AG04450 (cell line): ENCODE measurements around the gene IL1RL2. TPM values are rescaled to one million over a fixed set of nuclear protein-coding genes. Genes with fewer than 3 reads are reported as not detected.

Source experiments
- CTCF ChIA-PET: fragments of 300-600, 350-600 bp; formaldehyde crosslinking; extraction: SDS; loops from one replicate; lab custom pipeline; 2022; ENCODE audit warnings: antibody characterized with exemption, inconsistent platforms; lab: Charles Lee
- POLR2A ChIA-PET: fragments of 350-600 bp; formaldehyde crosslinking; extraction: SDS; loops from one replicate; lab custom pipeline; 2021; ENCODE audit warnings: antibody characterized with exemption, inconsistent platforms; lab: Yijun Ruan, JAX
- DNase-seq: peaks from one replicate; pipeline ENCODE4 v3.0.0-alpha.2; 2011; ENCODE audit warnings: low read depth, low spot score
- H3K27ac ChIP-seq: one replicate; pipeline ENCODE4 v1.5.1; 2012; ENCODE audit warnings: low read depth, low read length, control low read depth
- H3K27me3 ChIP-seq: one replicate; pipeline ENCODE4 v1.6.0; 2012; ENCODE audit warnings: low read length; ENCODE audit not compliant: control insufficient read depth, insufficient read depth
- H3K4me3 ChIP-seq: 2 replicates; pipeline ENCODE4 v1.5.1; 2011; ENCODE audit warnings: mild to moderate bottlenecking, low read depth, low read length, control low read depth
- H3K9me3 ChIP-seq: 2 replicates; pipeline ENCODE4 v1.5.1; 2012; ENCODE audit warnings: low read length; ENCODE audit not compliant: control insufficient read depth, insufficient read depth
- polyA minus RNA-seq: library from RNA; depleted of rRNA, polyadenylated mRNA; stranded (reverse); fragments of >200 nt; gene quantifications from 2 replicates; pipeline ENCODE4 v1.2.3, GENCODE V29; 2011; rRNA and poly(A)+ RNA removed
- polyA plus RNA-seq: library from polyadenylated mRNA; depleted of rRNA; stranded (reverse); fragments of >200 nt; gene quantifications from 2 replicates; pipeline ENCODE4 v1.2.3, GENCODE V29; 2011; rRNA removed
- TF ChIP-seq, protein P1 (sequence below): IDR thresholded peaks from 2 replicates; pipeline ENCODE4 v1.5.1; 2011; ENCODE audit warnings: low read depth, low read length, control low read depth, inconsistent platforms

IL1RL2 gene
- 0.37 and 0.72 TPM in 2 replicates for polyA plus RNA-seq
- polyA minus RNA-seq: 0.32 and 0.83 TPM in 2 replicates

DNA sequence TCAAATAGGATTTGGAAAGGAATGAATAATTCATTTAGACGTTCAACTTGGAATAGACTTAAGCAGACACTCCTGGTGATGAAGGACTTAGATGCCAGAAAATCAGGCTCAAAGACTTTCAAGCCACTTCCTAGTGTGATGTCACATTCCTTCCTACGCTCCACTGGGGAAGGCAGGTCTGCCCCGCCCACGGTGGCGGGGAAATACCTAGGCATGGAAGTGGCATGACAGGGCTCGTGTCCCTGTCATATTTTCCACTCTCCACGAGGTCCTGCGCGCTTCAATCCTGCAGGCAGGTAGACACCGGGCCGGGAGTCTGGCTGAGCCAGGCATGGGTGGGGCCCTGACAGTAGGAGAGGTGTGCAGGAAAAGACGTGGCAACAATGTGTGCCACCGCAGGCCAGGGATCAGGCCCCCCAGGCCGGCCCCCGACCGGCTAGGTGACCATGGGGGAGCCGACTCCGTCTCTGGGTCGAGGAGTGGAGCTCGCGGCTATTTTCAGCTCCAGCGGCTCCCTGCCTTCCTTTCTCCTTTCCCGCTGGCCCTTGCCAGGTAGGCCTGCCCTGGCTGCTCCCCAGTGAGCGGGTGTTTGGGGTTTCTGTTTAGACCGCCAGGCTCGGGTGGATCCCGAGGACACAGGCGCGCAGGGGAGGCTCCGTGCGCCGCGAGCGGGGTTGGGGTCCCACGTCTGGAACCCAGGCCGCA is at the start of gene IL1RL2:
TSS of gene IL1RL2 (plus strand) at position 233 of the 705 bp plus-strand sequence. CDS start 845 bp downstream, outside the sequence.
- TF ChIP-seq, protein P1, sequence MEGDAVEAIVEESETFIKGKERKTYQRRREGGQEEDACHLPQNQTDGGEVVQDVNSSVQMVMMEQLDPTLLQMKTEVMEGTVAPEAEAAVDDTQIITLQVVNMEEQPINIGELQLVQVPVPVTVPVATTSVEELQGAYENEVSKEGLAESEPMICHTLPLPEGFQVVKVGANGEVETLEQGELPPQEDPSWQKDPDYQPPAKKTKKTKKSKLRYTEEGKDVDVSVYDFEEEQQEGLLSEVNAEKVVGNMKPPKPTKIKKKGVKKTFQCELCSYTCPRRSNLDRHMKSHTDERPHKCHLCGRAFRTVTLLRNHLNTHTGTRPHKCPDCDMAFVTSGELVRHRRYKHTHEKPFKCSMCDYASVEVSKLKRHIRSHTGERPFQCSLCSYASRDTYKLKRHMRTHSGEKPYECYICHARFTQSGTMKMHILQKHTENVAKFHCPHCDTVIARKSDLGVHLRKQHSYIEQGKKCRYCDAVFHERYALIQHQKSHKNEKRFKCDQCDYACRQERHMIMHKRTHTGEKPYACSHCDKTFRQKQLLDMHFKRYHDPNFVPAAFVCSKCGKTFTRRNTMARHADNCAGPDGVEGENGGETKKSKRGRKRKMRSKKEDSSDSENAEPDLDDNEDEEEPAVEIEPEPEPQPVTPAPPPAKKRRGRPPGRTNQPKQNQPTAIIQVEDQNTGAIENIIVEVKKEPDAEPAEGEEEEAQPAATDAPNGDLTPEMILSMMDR: no peak
- no peaks in the 10 kb centered on the region for H3K27me3 ChIP-seq
- no peaks in the 10 kb centered on the region; the same call in 1 of the 2 replicates for H3K9me3 ChIP-seq
- ChIA-PET CTCF (interaction anchor here (1.0 to 4.5 kb wide), 5 partner anchors 39 to 257 kb away, joined by 3 to 32 read pairs (median 5); no protein-coding TSS in a partner anchor), POLR2A (no interaction called here)
- peak within 1 kb of the TSS; percentile 61 for H3K4me3 ChIP-seq
- DNase-seq: no peak
- H3K27ac ChIP-seq: no peak within 1 kb of the TSS

DNA sequence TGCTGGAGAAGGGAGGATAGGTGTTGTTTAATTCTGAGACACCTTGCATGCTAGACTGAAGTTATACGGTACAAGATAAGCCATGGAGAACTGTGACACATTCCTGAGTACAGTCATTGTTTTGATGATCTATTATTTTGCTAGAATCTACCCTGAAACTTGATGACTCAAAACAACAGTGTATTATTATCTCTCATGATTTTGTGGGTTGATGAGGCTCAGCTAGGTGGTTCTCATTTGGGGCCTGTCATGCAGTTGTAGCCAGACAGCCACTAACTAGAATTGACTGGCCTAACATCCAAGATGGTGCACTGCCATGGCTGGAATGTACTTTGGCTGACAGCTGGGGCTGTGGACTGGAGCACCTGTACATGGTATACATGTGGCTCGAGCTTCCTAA is 49.7 kb upstream of the IL1RL2 start:
- CTCF ChIA-PET: interaction anchor here (0.9 to 3.6 kb wide), 2 partner anchors 103 to 117 kb away, joined by 3 to 14 read pairs; no protein-coding TSS in a partner anchor
- Histone ChIP-seq H3K4me3 (no peak overlapping the region), H3K9me3 (no peaks in the 10 kb centered on the region; the same call in 1 of the 2 replicates), H3K27me3 (no peaks in the 10 kb centered on the region), H3K27ac (no peak overlapping the region)
- no peak for DNase-seq
- POLR2A ChIA-PET: no interaction called here
- TF ChIP-seq, protein P1: no peak

DNA sequence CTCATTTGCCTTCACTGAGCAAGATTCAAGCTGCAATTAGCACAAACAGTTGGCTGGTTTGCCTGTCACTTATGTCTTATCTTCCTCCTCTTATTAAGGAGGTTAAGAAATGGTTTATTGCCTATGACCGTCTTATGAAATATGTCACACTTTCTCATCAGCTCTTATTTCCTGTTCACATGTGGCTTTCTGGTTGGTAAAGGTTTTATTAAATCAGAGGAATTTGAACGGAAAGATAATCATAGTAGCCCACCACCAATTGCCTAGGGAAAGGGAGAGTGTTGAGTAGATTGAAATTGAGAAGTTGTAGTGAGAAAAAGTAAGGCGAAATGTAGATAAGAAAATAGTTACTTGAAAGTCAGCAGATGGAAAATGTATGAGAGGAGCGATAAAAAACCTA is 48.5 kb upstream of the IL1RL2 start:
- H3K27ac ChIP-seq: no peak overlapping the region
- TF ChIP-seq, protein P1: no peak
- no peak overlapping the region for H3K4me3 ChIP-seq
- POLR2A ChIA-PET: no interaction called here
- no peaks in the 10 kb centered on the region; the same call in 1 of the 2 replicates for H3K9me3 ChIP-seq
- H3K27me3 ChIP-seq: no peaks in the 10 kb centered on the region
- CTCF ChIA-PET: interaction anchor here (0.6 kb wide), 1 partner anchor 751 kb away, joined by 5 read pairs; no protein-coding TSS in a partner anchor
- no peak for DNase-seq

DNA sequence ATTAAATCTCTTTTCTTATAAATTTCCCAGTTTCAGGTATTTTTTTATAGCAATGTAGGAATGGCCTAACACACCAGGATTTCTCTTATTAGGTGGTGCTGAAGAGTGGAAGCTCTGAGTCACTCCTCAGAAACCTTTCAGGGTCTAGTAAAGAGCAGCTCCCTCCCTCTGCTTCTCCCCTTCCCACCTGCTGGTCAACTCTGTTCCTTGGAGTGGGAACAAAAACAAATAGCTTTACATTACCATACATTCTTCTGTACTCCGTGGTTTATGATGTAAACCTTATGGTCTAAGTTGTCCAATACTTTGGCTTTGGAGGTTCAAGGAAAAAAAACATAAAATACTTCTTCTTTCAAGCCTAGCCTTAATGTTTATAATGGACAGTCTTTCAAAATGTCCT is 47.0 kb upstream of the IL1RL2 start:
- POLR2A ChIA-PET: interaction anchor here (0.7 to 1.1 kb wide), 4 partner anchors 12 to 113 kb away, joined by 3 to 9 read pairs (median 5); no protein-coding TSS in a partner anchor
- DNase-seq: peak; percentile 71
- TF ChIP-seq, protein P1: no peak
- Histone ChIP-seq H3K4me3 (no peak overlapping the region), H3K9me3 (peaks cover 11% of the 10 kb centered on the region), H3K27ac (peak overlapping the region; percentile 48), H3K27me3 (no peaks in the 10 kb centered on the region)
- CTCF ChIA-PET: interaction anchor here (0.6 to 1.1 kb wide), 4 partner anchors 13 to 223 kb away, joined by 3 to 7 read pairs (median 3); no protein-coding TSS in a partner anchor

DNA sequence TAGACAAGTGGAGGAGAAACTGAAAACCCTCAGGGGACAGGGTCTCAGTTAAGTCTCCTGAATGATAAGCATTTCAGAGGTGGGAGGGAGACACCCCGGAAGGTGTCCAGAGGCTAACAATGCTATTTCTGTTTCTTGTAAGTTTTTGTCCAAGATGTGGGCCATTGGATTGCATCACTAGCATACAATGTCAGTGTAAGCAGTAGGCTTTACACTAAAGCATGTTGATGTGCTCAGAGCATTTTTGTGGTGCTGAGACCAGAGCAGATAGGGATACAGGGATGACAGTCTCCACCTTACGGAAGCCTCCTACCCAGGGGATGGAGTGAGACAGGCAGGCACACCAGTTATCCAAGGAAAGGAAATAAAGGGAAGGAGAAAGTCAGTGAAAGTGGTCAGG is 46.4 kb upstream of the IL1RL2 start:
- CTCF ChIA-PET: interaction anchor here (0.6 to 2.4 kb wide), 5 partner anchors 26 to 222 kb away, joined by 3 to 14 read pairs (median 7); no protein-coding TSS in a partner anchor
- Histone ChIP-seq H3K9me3 (peaks cover 16% of the 10 kb centered on the region), H3K4me3 (no peak overlapping the region), H3K27ac (peak overlapping the region; percentile 88), H3K27me3 (no peaks in the 10 kb centered on the region)
- no peak for DNase-seq
- TF ChIP-seq, protein P1: no peak
- POLR2A ChIA-PET: interaction anchor here (1.0 to 3.8 kb wide), 4 partner anchors 12 to 76 kb away, joined by 6 to 36 read pairs (median 14); no protein-coding TSS in a partner anchor
